RPMI7951 (cell line): ENCODE data around the gene COMT. TPM values are rescaled to one million over a fixed set of nuclear protein-coding genes. Genes with fewer than 3 reads are reported as not detected.

Experiments used
- DNase-seq: peaks from one replicate; pipeline ENCODE4 v3.0.0-alpha.2; 2012; ENCODE audit warnings: low read depth
- total RNA-seq: library from RNA; depleted of rRNA; stranded (reverse); fragments of >200 nt; shearing (Covaris generic); gene quantifications from 2 replicates; pipeline ENCODE4 v1.2.3, GENCODE V29; 2014

The COMT gene
- total RNA-seq, 1 experiment from 2014 or later: 125 TPM

GRCh38 chr22:19993926-19994325 is 52.4 kb downstream of the COMT start:
- DNase-seq: no peak

- DNase-seq: no peak
Observed at GRCh38 chr22:19994851-19995610, 53.5 kb downstream of the COMT start.

- no peak for DNase-seq
Observed at GRCh38 chr22:19995611-19996339, 54.2 kb downstream of the COMT start.

GRCh38 chr22:19996694-19997384 is 55.3 kb downstream of the COMT start:
- DNase-seq: no peak

- DNase-seq: no peak
Observed at GRCh38 chr22:19997561-19998231, 56.1 kb downstream of the COMT start.

- no peak for DNase-seq
Observed at GRCh38 chr22:19998232-19998951, 56.8 kb downstream of the COMT start.

GRCh38 chr22:19998991-19999820 is 57.6 kb downstream of the COMT start:
- DNase-seq: no peak

- DNase-seq: no peak
Observed at GRCh38 chr22:20000246-20001081, 58.9 kb downstream of the COMT start.

GRCh38 chr22:20001082-20001638 is 59.6 kb downstream of the COMT start:
- no peak for DNase-seq

GRCh38 chr22:20002128-20002527 is 60.6 kb downstream of the COMT start:
- no peak for DNase-seq

- no peak for DNase-seq
Observed at GRCh38 chr22:20002636-20003035, 61.1 kb downstream of the COMT start.

GRCh38 chr22:20003304-20003703 is 61.7 kb downstream of the COMT start:
- DNase-seq: no peak

GRCh38 chr22:20004464-20004863 is 62.9 kb downstream of the COMT start:
- no peak for DNase-seq

GRCh38 chr22:20008221-20008995 is 66.8 kb downstream of the COMT start:
- no peak for DNase-seq

GRCh38 chr22:20009018-20009491 is 67.5 kb downstream of the COMT start:
- no peak for DNase-seq

- no peak for DNase-seq
Observed at GRCh38 chr22:20009582-20010306, 68.2 kb downstream of the COMT start.

- DNase-seq: no peak
Observed at GRCh38 chr22:20010307-20011122, 68.9 kb downstream of the COMT start.
